Skeletal muscle cell (primary cell): ENCODE data around the gene RAB26.

ENCODE experiments used
- DNase-seq: peaks from one replicate; pipeline ENCODE4 v3.0.0-alpha.2; 2010; ENCODE audit warnings: low read depth
- H3K4me3 ChIP-seq: 2 replicates; pipeline ENCODE4 v1.5.1; 2011; ENCODE audit warnings: low read depth, mild to moderate bottlenecking, control low read depth, low read length, moderate library complexity

RAB26 gene

GRCh38 chr16:2155977-2156848 is 7.8 kb downstream of the RAB26 start:
- DNase-seq = no peak
- H3K4me3 ChIP-seq = peak overlapping the region; percentile 88

- no peak for DNase-seq
- H3K4me3 ChIP-seq = peak overlapping the region; percentile 88
These were observed 8.4 kb downstream of the RAB26 start for GRCh38 chr16:2156849-2157224.

- no peak overlapping the region for H3K4me3 ChIP-seq
- no peak for DNase-seq
These were observed 9.2 kb downstream of the RAB26 start for GRCh38 chr16:2157480-2158261.

GRCh38 chr16:2158262-2158638 is 9.8 kb downstream of the RAB26 start:
- H3K4me3 ChIP-seq = no peak overlapping the region

GRCh38 chr16:2159175-2159838 is 10.9 kb downstream of the RAB26 start:
- H3K4me3 ChIP-seq = peak overlapping the region; percentile 6
- DNase-seq = no peak

More at GRCh38 chr16:2158262-2158638, 9.8 kb downstream of the RAB26 start:
- no peak for DNase-seq

- H3K4me3 ChIP-seq = no peak overlapping the region
- DNase-seq = peak; percentile 38
These were observed 12.6 kb downstream of the RAB26 start for GRCh38 chr16:2160915-2161551.

- H3K4me3 ChIP-seq = no peak overlapping the region
These were observed 13.5 kb downstream of the RAB26 start for GRCh38 chr16:2161911-2162310.

GRCh38 chr16:2162676-2163118 is 14.3 kb downstream of the RAB26 start:
- H3K4me3 ChIP-seq = no peak overlapping the region
- DNase-seq = no peak

More at GRCh38 chr16:2161911-2162310, 13.5 kb downstream of the RAB26 start:
- DNase-seq = no peak

- no peak for DNase-seq
- H3K4me3 ChIP-seq = no peak overlapping the region
These were observed 14.9 kb downstream of the RAB26 start for GRCh38 chr16:2163211-2163881.

- no peak overlapping the region for H3K4me3 ChIP-seq
- no peak for DNase-seq
These were observed 17.4 kb downstream of the RAB26 start for GRCh38 chr16:2165861-2166260.

GRCh38 chr16:2166263-2167067 is 18.0 kb downstream of the RAB26 start:
- H3K4me3 ChIP-seq = no peak overlapping the region
- no peak for DNase-seq

- H3K4me3 ChIP-seq = no peak overlapping the region
These were observed 18.7 kb downstream of the RAB26 start for GRCh38 chr16:2167068-2167638.

GRCh38 chr16:2170080-2170479 is 21.7 kb downstream of the RAB26 start:
- no peak for DNase-seq
- H3K4me3 ChIP-seq = no peak overlapping the region

More at GRCh38 chr16:2167068-2167638, 18.7 kb downstream of the RAB26 start:
- no peak for DNase-seq

- no peak for DNase-seq
- no peak overlapping the region for H3K4me3 ChIP-seq
These were observed 22.4 kb downstream of the RAB26 start for GRCh38 chr16:2170587-2171435.

- DNase-seq = no peak
- H3K4me3 ChIP-seq = no peak overlapping the region
These were observed 23.3 kb downstream of the RAB26 start for GRCh38 chr16:2171601-2172178.

GRCh38 chr16:2172688-2173335 is 24.4 kb downstream of the RAB26 start:
- H3K4me3 ChIP-seq = no peak overlapping the region
- no peak for DNase-seq
